Astrocyte (in vitro differentiated cells and primary cell): ENCODE measurements around the gene LYL1. TPM values are rescaled to one million over a fixed set of nuclear protein-coding genes. Genes with fewer than 3 reads are reported as not detected.

ENCODE experiments used
- DNase-seq: peaks from one replicate; pipeline ENCODE4 v3.0.0-alpha.2; 2010; ENCODE audit warnings: low read depth
- FAIRE-seq: peaks from 2 replicates; lab custom pipeline; 2011; peaks lifted over from hg19 to GRCh38; lab: Jason Lieb, UNC
- H2AFZ ChIP-seq: 2 replicates; pipeline ENCODE4 v1.6.0; 2012; ENCODE audit warnings: low read depth, low read length, inconsistent platforms
- H3K27ac ChIP-seq: 2 replicates; pipeline ENCODE4 v1.5.1; 2011; ENCODE audit warnings: low read depth, low read length, inconsistent platforms
- H3K27me3 ChIP-seq: 2 replicates; pipeline ENCODE4 v1.6.0; 2011; ENCODE audit warnings: low read length, inconsistent platforms; ENCODE audit not compliant: insufficient read depth
- H3K36me3 ChIP-seq: 2 replicates; pipeline ENCODE4 v1.5.1; 2011; ENCODE audit warnings: low read length, inconsistent platforms; ENCODE audit not compliant: insufficient read depth
- H3K4me1 ChIP-seq: 2 replicates; pipeline ENCODE4 v1.5.1; 2011; ENCODE audit warnings: low read length, inconsistent platforms; ENCODE audit not compliant: insufficient read depth
- H3K4me2 ChIP-seq: 2 replicates; pipeline ENCODE4 v1.6.0; 2012; ENCODE audit warnings: low read length, inconsistent platforms
- H3K4me3 ChIP-seq: 2 replicates; pipeline ENCODE4 v1.5.1; 2011; ENCODE audit warnings: low read depth, mild to moderate bottlenecking, low read length, inconsistent platforms; ENCODE audit not compliant: insufficient read depth
- H3K79me2 ChIP-seq: 2 replicates; pipeline ENCODE4 v1.6.0; 2012; ENCODE audit warnings: mild to moderate bottlenecking, low read length, inconsistent platforms; ENCODE audit not compliant: insufficient read depth
- H3K9ac ChIP-seq: 2 replicates; pipeline ENCODE4 v1.6.0; 2012; ENCODE audit warnings: mild to moderate bottlenecking, low read length, inconsistent platforms
- H3K9me3 ChIP-seq: 2 replicates; pipeline ENCODE4 v1.5.1; 2012; ENCODE audit warnings: low read depth, mild to moderate bottlenecking, low read length, inconsistent platforms; ENCODE audit not compliant: insufficient read depth
- H4K20me1 ChIP-seq: 2 replicates; pipeline ENCODE4 v1.6.0; 2012; ENCODE audit warnings: low read length, inconsistent platforms; ENCODE audit not compliant: insufficient read depth
- H3K27ac Mint-ChIP-seq: one replicate; pipeline ENCODE4 v1.8.0; 2021; ENCODE audit warnings: mild to moderate bottlenecking, mixed read lengths; ENCODE audit not compliant: unreplicated experiment
- H3K27me3 Mint-ChIP-seq: one replicate; pipeline ENCODE4 v1.8.0; 2021; ENCODE audit warnings: low read depth, mixed read lengths; ENCODE audit not compliant: unreplicated experiment
- H3K36me3 Mint-ChIP-seq: one replicate; pipeline ENCODE4 v1.8.0; 2021; ENCODE audit warnings: low read depth, mixed read lengths; ENCODE audit not compliant: unreplicated experiment
- H3K4me1 Mint-ChIP-seq: one replicate; pipeline ENCODE4 v1.8.0; 2021; ENCODE audit warnings: low read depth, mixed read lengths; ENCODE audit not compliant: unreplicated experiment
- H3K4me3 Mint-ChIP-seq: one replicate; pipeline ENCODE4 v1.8.0; 2021; ENCODE audit warnings: mild to moderate bottlenecking, moderate library complexity, mixed read lengths; ENCODE audit not compliant: unreplicated experiment
- H3K9me3 Mint-ChIP-seq: one replicate; pipeline ENCODE4 v1.8.0; 2021; ENCODE audit warnings: mild to moderate bottlenecking, mixed read lengths; ENCODE audit not compliant: unreplicated experiment
- EZH2 ChIP-seq: IDR thresholded peaks from 2 replicates; pipeline ENCODE4 v1.6.1; 2012; ENCODE audit warnings: mild to moderate bottlenecking, low read length, inconsistent platforms; ENCODE audit not compliant: insufficient read depth
- total RNA-seq: library from RNA; stranded (reverse); gene quantifications from 2 replicates; pipeline ENCODE4 v1.2.1, GENCODE V29; 2021
- TF ChIP-seq, protein P1 (sequence below): IDR thresholded peaks from 2 replicates; pipeline ENCODE4 v1.5.1; 2011; ENCODE audit warnings: low read depth, mild to moderate bottlenecking, inconsistent platforms, low read length, moderate library complexity; ENCODE audit not compliant: insufficient read depth

The LYL1 gene
- total RNA-seq, 1 donor from 2014 or later: 0.27 TPM

DNA sequence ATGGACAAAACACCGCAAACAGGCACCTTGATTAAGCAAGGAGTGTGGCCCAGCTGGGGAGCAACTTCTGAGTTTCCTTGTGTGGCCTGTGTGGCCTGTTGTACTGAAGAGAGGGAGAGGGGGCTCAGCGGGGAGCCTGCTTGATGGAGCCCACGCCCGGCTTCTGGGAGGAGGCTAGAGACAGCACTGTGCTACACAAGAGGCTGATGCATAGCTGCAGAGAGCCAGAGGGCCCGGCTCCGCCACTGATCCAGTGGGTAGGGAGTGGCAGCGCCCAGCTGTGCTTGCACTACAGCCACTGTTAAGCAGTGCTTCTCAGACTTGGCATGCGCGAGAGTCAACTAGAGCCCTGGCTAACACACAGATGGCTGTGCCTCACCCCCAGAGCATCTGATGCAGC, 19.0 kb downstream of the LYL1 start:
- H3K9ac ChIP-seq: no peak overlapping the region
- no peak overlapping the region for H3K4me2 ChIP-seq
- H3K36me3 Mint-ChIP-seq: peaks cover 11% of the 10 kb centered on the region
- no peak overlapping the region for H3K27ac Mint-ChIP-seq
- DNase-seq (no peak), FAIRE-seq (no peak)
- H3K4me3 ChIP-seq: no peak overlapping the region
- peaks cover 30% of the 10 kb centered on the region for H3K4me1 ChIP-seq
- peaks cover 14% of the 10 kb centered on the region for H3K79me2 ChIP-seq
- H3K4me1 Mint-ChIP-seq: peaks cover 15% of the 10 kb centered on the region
- H3K27ac ChIP-seq: no peak overlapping the region
- H4K20me1 ChIP-seq: peaks cover 42% of the 10 kb centered on the region
- no peak for TF ChIP-seq EZH2
- TF ChIP-seq, protein P1, sequence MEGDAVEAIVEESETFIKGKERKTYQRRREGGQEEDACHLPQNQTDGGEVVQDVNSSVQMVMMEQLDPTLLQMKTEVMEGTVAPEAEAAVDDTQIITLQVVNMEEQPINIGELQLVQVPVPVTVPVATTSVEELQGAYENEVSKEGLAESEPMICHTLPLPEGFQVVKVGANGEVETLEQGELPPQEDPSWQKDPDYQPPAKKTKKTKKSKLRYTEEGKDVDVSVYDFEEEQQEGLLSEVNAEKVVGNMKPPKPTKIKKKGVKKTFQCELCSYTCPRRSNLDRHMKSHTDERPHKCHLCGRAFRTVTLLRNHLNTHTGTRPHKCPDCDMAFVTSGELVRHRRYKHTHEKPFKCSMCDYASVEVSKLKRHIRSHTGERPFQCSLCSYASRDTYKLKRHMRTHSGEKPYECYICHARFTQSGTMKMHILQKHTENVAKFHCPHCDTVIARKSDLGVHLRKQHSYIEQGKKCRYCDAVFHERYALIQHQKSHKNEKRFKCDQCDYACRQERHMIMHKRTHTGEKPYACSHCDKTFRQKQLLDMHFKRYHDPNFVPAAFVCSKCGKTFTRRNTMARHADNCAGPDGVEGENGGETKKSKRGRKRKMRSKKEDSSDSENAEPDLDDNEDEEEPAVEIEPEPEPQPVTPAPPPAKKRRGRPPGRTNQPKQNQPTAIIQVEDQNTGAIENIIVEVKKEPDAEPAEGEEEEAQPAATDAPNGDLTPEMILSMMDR: no peak
- H3K27me3 ChIP-seq: no peaks in the 10 kb centered on the region
- peaks cover 2% of the 10 kb centered on the region for H3K36me3 ChIP-seq
- peaks cover 58% of the 10 kb centered on the region for H3K27me3 Mint-ChIP-seq
- no peaks in the 10 kb centered on the region for H3K9me3 ChIP-seq
- H3K9me3 Mint-ChIP-seq: no peaks in the 10 kb centered on the region
- H2AFZ ChIP-seq: no peak overlapping the region
- H3K4me3 Mint-ChIP-seq: no peak overlapping the region

DNA sequence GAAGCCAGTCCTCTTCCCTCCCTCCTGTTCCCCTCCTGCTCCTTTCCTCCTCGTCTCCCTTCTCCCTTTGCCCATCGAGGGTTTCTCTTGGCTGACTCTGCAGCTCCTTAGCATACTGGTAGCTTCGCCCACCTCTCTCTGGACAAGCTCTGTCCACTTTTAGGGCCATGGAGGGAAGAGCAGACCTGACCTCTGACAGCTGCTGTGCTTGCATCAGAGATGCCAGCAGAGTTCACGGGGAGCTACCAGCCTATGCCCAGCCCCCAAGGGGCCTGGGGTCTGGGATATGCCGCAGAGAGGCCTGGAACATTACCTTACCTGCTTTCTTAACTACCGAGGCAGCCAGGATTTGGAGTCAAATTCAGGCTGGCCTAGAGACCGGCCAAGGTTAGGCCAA, 19.7 kb downstream of the LYL1 start:
- DNase-seq (no peak), FAIRE-seq (no peak)
- Histone ChIP-seq H3K9me3 (no peaks in the 10 kb centered on the region), H3K4me1 (peaks cover 30% of the 10 kb centered on the region), H4K20me1 (peaks cover 44% of the 10 kb centered on the region), H3K4me3 (no peak overlapping the region), H3K9ac (no peak overlapping the region), H2AFZ (no peak overlapping the region), H3K27ac (no peak overlapping the region), H3K36me3 (peaks cover 2% of the 10 kb centered on the region), H3K27me3 (no peaks in the 10 kb centered on the region), H3K79me2 (peaks cover 14% of the 10 kb centered on the region), H3K4me2 (peak overlapping the region; percentile 32)
- H3K4me3 Mint-ChIP-seq: no peak overlapping the region
- H3K27ac Mint-ChIP-seq: no peak overlapping the region
- TF ChIP-seq, protein P1: no peak
- no peak for TF ChIP-seq EZH2
- H3K27me3 Mint-ChIP-seq: peaks cover 55% of the 10 kb centered on the region
- H3K36me3 Mint-ChIP-seq: peaks cover 9% of the 10 kb centered on the region
- peaks cover 15% of the 10 kb centered on the region for H3K4me1 Mint-ChIP-seq
- no peaks in the 10 kb centered on the region for H3K9me3 Mint-ChIP-seq

DNA sequence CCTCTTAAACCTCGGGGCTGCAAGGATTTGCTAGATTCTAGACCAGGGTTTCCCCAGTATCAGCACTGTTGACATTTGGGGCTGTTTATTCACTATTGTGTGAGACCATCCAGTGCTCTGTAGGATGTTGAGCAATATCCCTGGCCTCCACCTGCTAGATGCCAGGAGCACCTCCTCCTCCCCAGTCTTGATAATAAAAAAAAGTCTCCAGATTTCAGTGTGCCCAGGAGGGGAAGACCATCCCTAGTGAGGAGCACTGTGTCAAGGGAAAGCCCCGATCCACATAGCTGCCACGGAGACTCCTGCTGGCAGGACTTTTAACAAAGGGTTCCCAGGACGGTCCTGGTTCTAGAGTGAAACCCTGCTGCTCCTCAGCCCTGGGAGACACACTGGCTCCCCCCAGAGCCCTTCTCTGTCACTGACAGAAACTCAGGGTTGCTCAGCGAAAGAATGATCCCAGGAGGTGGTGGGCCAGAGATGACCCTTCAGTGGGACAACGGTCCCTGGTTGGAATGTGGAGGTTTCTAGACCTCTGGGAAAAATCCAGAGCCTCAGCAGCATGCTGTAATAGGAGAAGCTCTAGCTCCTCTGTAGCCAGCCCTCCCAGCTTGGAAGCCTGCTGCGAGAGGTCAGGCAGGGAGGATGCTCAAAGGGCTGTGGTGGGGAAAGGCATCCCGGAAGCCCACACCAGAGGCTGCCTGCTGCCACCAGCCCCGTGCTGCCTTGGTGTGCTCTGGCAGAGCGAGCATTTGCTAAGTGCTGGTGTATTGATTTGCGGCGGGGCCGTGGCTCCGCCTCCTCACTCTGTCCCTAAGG, 20.3 kb downstream of the LYL1 start:
- TF ChIP-seq, protein P1: peak; percentile 43
- TF ChIP-seq EZH2: no peak
- Mint-ChIP-seq H3K27ac (no peak overlapping the region), H3K9me3 (no peaks in the 10 kb centered on the region), H3K4me1 (peaks cover 15% of the 10 kb centered on the region), H3K36me3 (peaks cover 11% of the 10 kb centered on the region), H3K4me3 (no peak overlapping the region), H3K27me3 (peaks cover 59% of the 10 kb centered on the region)
- Histone ChIP-seq H3K9ac (no peak overlapping the region), H3K36me3 (peaks cover under 1% of the 10 kb centered on the region), H3K27ac (no peak overlapping the region), H2AFZ (no peak overlapping the region), H3K9me3 (no peaks in the 10 kb centered on the region), H3K4me2 (peak overlapping the region; percentile 32), H3K27me3 (no peaks in the 10 kb centered on the region), H3K4me1 (peaks cover 30% of the 10 kb centered on the region), H3K4me3 (no peak overlapping the region), H3K79me2 (peaks cover 14% of the 10 kb centered on the region), H4K20me1 (peaks cover 45% of the 10 kb centered on the region)
- DNase-seq: peak; percentile 40
- FAIRE-seq: no peak
